ENCODE results near the gene TAPBP.

DNA sequence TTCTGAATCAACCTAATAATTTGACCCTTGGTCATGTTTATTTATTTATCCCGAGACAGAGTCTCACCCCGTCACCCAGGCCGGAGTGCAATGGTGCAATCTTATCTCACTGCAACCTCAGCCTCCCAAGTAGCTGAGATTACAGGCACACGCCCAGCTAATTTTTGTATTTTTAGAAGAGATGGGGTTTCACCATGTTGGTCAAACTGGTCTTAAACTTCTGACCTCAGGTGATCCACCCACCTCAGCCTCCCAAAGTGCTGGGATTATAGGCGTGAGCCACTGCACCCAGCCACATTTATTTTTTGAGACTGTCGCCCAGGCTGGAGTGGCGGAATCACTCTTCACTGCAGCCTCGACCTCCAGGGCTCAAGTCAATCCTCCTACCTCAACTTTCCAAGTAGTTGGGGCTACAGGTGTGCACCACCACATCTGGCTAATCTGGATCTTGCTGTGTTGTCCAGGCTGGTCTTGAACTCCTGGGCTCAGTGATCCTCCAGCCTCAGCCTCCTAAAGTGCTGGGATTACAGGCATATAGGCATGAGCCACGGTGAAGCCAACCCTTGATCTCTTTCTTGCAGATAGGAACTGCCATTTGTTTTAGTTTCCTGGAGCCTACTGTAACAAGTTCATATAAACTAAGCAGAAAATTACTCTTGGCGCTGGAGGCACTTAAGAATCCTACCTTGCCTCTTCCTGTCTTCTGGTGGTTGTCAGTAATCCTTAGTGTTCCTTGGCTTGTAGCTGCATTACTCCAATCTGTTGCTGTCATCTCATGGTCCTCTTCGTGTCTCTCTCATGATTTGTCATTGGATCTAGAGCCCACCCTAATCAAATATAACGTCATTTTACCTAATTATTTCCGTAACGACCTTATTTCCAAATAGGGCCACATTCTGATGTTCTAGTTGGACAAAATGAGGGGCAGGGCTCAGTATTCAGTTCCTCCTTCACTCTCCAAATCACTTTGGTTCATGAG is 39.7 kb downstream of the TAPBP start:
- TF ChIP-seq, protein P1, sequence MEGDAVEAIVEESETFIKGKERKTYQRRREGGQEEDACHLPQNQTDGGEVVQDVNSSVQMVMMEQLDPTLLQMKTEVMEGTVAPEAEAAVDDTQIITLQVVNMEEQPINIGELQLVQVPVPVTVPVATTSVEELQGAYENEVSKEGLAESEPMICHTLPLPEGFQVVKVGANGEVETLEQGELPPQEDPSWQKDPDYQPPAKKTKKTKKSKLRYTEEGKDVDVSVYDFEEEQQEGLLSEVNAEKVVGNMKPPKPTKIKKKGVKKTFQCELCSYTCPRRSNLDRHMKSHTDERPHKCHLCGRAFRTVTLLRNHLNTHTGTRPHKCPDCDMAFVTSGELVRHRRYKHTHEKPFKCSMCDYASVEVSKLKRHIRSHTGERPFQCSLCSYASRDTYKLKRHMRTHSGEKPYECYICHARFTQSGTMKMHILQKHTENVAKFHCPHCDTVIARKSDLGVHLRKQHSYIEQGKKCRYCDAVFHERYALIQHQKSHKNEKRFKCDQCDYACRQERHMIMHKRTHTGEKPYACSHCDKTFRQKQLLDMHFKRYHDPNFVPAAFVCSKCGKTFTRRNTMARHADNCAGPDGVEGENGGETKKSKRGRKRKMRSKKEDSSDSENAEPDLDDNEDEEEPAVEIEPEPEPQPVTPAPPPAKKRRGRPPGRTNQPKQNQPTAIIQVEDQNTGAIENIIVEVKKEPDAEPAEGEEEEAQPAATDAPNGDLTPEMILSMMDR (conservative IDR thresholded peaks at IDR 0.05; ENCODE audit: low read depth, low read length), result no peak
- no peak for TF ChIP-seq EZH2 (IDR thresholded peaks at IDR 0.05; ENCODE audit: low read length, unreplicated experiment)
